PC-3 (cell line): ENCODE measurements around the gene CHD3. TPM values are rescaled to one million over a fixed set of nuclear protein-coding genes. Genes with fewer than 3 reads are reported as not detected.

Source experiments
- ATAC-seq: fragments of 200-7000 bp; cut with Tn5 transposase; 2 replicates; pipeline ENCODE4 v1.9.1; 2020; ENCODE audit warnings: mild to moderate bottlenecking, moderate library complexity
- BruUV-seq: library from RNA; stranded (reverse); fragments of 400-500 nt; replicated peaks from 2 replicates; lab custom pipeline; 2021; lab: Mats Ljungman, UMichigan
- CTCF ChIA-PET: fragments of 300-600 bp; sonication (Branson Sonifier 250); formaldehyde crosslinking; loops from one replicate; lab custom pipeline; 2022; ENCODE audit warnings: antibody characterized with exemption; lab: Charles Lee
- POLR2A ChIA-PET: fragments of 300-600 bp; sonication (Branson Sonifier 250); formaldehyde crosslinking; loops from one replicate; lab custom pipeline; 2022; ENCODE audit warnings: antibody characterized with exemption; ENCODE audit not compliant: unreplicated experiment; lab: Charles Lee
- DNase-seq: peaks from one replicate; pipeline ENCODE4 v3.0.0-alpha.2; 2015
- H2AFZ ChIP-seq: fragments of 300-600 bp; sonication (generic); 2 replicates; pipeline ENCODE4 v1.6.0; 2016; ENCODE audit warnings: antibody characterized with exemption, low read length
- H3F3A ChIP-seq: fragments of 300-600 bp; sonication (generic); one replicate; pipeline ENCODE4 v1.6.0; 2017; ENCODE audit warnings: antibody characterized with exemption, low read length, control low read depth, mild to moderate bottlenecking; ENCODE audit not compliant: unreplicated experiment
- H3K27ac ChIP-seq: fragments of 300-600 bp; sonication (generic); 2 replicates; pipeline ENCODE4 v1.5.1; 2016; ENCODE audit warnings: mild to moderate bottlenecking, low read length
- H3K27me3 ChIP-seq: fragments of 300-600 bp; sonication (generic); 2 replicates; pipeline ENCODE4 v1.6.1; 2016; ENCODE audit warnings: low read length, mixed read lengths
- H3K36me3 ChIP-seq: fragments of 300-600 bp; sonication (generic); 2 replicates; pipeline ENCODE4 v1.6.1; 2016; ENCODE audit warnings: low read depth, mixed run types, low read length, mixed read lengths
- H3K4me1 ChIP-seq: fragments of 300-600 bp; sonication (generic); 2 replicates; pipeline ENCODE4 v1.5.1; 2016; ENCODE audit warnings: low read length; ENCODE audit not compliant: insufficient read depth
- H3K4me2 ChIP-seq: fragments of 300-600 bp; sonication (generic); 2 replicates; pipeline ENCODE4 v1.6.0; 2016; ENCODE audit warnings: low read length
- H3K4me3 ChIP-seq: fragments of 300-600 bp; sonication (generic); 2 replicates; pipeline ENCODE4 v1.5.1; 2016; ENCODE audit warnings: mild to moderate bottlenecking, low read length, mixed read lengths
- H3K79me2 ChIP-seq: fragments of 300-600 bp; sonication (generic); 2 replicates; pipeline ENCODE4 v1.6.1; 2017; ENCODE audit warnings: low read length, mixed read lengths
- H3K9ac ChIP-seq: fragments of 300-600 bp; sonication (generic); 2 replicates; pipeline ENCODE4 v1.6.0; 2016; ENCODE audit warnings: mild to moderate bottlenecking, low read length
- H3K9me2 ChIP-seq: fragments of 300-600 bp; sonication (generic); replicated peaks from 2 replicates; pipeline ENCODE4 v1.6.1; 2016; ENCODE audit warnings: mixed run types, low read length, mixed read lengths
- H3K9me3 ChIP-seq: fragments of 300-600 bp; sonication (generic); 2 replicates; pipeline ENCODE4 v1.6.1; 2016; ENCODE audit warnings: low read length, mixed read lengths
- H4K20me1 ChIP-seq: fragments of 300-600 bp; sonication (generic); 2 replicates; pipeline ENCODE4 v1.6.1; 2016; ENCODE audit warnings: low read length, mixed read lengths
- CTCF ChIP-seq: fragments of 300-600 bp; sonication (generic); conservative IDR thresholded peaks from 2 replicates; pipeline ENCODE4 v1.5.1; 2017; ENCODE audit warnings: antibody characterized with exemption, low read depth, mild to moderate bottlenecking, low read length
- EZH2 ChIP-seq: fragments of 300-600 bp; sonication (generic); IDR thresholded peaks from one replicate; pipeline ENCODE4 v1.6.1; 2017; ENCODE audit warnings: antibody characterized with exemption, mild to moderate bottlenecking, low read length; ENCODE audit not compliant: unreplicated experiment
- EZH2phosphoT487 ChIP-seq: fragments of 300-600 bp; sonication (generic); IDR thresholded peaks from 2 replicates; pipeline ENCODE4 v1.6.1; 2018; ENCODE audit warnings: mild to moderate bottlenecking, antibody characterized with exemption, low read length, borderline replicate concordance
- intact Hi-C: fragments of 100-400 bp; cut with micrococcal nuclease; formaldehyde crosslinking; loops from 2 replicates; pipeline ENCODE4 v1.9.0; 2023
- total RNA-seq: library from RNA; depleted of rRNA; stranded (reverse); fragments of >200 nt; gene quantifications from 2 replicates; pipeline ENCODE4 v1.2.3, GENCODE V29; 2014

Gene CHD3
- total RNA-seq, 1 experiment from 2014 or later, result 102 TPM

GRCh38 chr17:7856811-7857712 lies 31.5 kb upstream of the CHD3 start, which contains the start of gene NAA38:
TSS of gene NAA38 (minus strand) at chr17:7857559. CDS start at chr17:7857463, 96 bp downstream.
- H3K36me3 ChIP-seq, result peaks cover 8% of the 10 kb centered on the region; the same call in 1 of the 2 replicates
- H3K79me2 ChIP-seq, result peaks cover 50% of the 10 kb centered on the region
- peak within 1 kb of the TSS; percentile 90 for H3K4me3 ChIP-seq
- no peaks in the 10 kb centered on the region for H3K27me3 ChIP-seq
- H3K9me3 ChIP-seq, result no peaks in the 10 kb centered on the region
- DNase-seq (peak; percentile 97), ATAC-seq (peak; percentile 78)
- peak within 1 kb of the TSS; percentile 94 for H3K9ac ChIP-seq
- H4K20me1 ChIP-seq, result no peaks in the 10 kb centered on the region
- ChIA-PET CTCF (interaction anchor here (0.7 to 0.9 kb wide), 3 partner anchors 32 to 113 kb away, joined by 3 to 30 read pairs (median 3); no protein-coding TSS in a partner anchor), POLR2A (interaction anchor here (0.6 kb wide), 1 partner anchor 211 kb away, joined by 4 read pairs; no protein-coding TSS in a partner anchor)
- peaks cover 17% of the 10 kb centered on the region for H3K4me1 ChIP-seq
- TSS peak; percentile 94 for BruUV-seq
- H2AFZ ChIP-seq, result peak within 1 kb of the TSS; percentile 90
- H3K4me2 ChIP-seq, result peak within 1 kb of the TSS; percentile 97
- no peak for TF ChIP-seq EZH2phosphoT487
- peak; percentile 26; the same call in 1 of the 2 replicates for TF ChIP-seq CTCF
- TF ChIP-seq EZH2, result no peak
- intact Hi-C loops, result loop anchor here (2.0 kb wide), 2 partner anchors 14 to 22 kb away; partner anchors contain the start of gene KDM6B
- H3K27ac ChIP-seq, result peak within 1 kb of the TSS; percentile 88
- H3K9me2 ChIP-seq, result no peaks in the 10 kb centered on the region
- no peaks in the 10 kb centered on the region for H3F3A ChIP-seq

GRCh38 chr17:7857713-7858521 lies 30.7 kb upstream of the CHD3 start, which contains the start of gene CYB5D1:
TSS of gene CYB5D1 (plus strand) at chr17:7858003. CDS start at chr17:7858135, 132 bp downstream.
- peak; percentile 25 for ATAC-seq
- intact Hi-C loops, result loop anchor here (2.0 kb wide), 2 partner anchors 15 to 23 kb away; partner anchors contain the start of gene KDM6B
- TF ChIP-seq EZH2phosphoT487, result no peak
- TF ChIP-seq EZH2, result no peak
- Histone ChIP-seq H3K9me3 (no peaks in the 10 kb centered on the region), H3K79me2 (peaks cover 50% of the 10 kb centered on the region), H3K36me3 (peaks cover 1% of the 10 kb centered on the region; the same call in 1 of the 2 replicates), H3K4me2 (peak within 1 kb of the TSS; percentile 97), H3K27ac (peak within 1 kb of the TSS; percentile 88), H3K4me1 (peaks cover 20% of the 10 kb centered on the region), H3K27me3 (no peaks in the 10 kb centered on the region), H3K9ac (peak within 1 kb of the TSS; percentile 94), H3F3A (no peaks in the 10 kb centered on the region), H4K20me1 (no peaks in the 10 kb centered on the region), H2AFZ (peak within 1 kb of the TSS; percentile 90), H3K9me2 (no peaks in the 10 kb centered on the region), H3K4me3 (peak within 1 kb of the TSS; percentile 90)
- ChIA-PET POLR2A (no interaction called here), CTCF (interaction anchor here (0.7 kb wide), 2 partner anchors 33 to 76 kb away, joined by 3 read pairs; no protein-coding TSS in a partner anchor)
- TSS peak; percentile 40 for BruUV-seq
- DNase-seq, result peak; percentile 90

GRCh38 chr17:7858522-7858810 lies 30.1 kb upstream of the CHD3 start:
- Histone ChIP-seq H3K79me2 (peaks cover 50% of the 10 kb centered on the region), H3K9me3 (no peaks in the 10 kb centered on the region), H3F3A (no peaks in the 10 kb centered on the region), H2AFZ (peak overlapping the region; percentile 90), H3K27ac (peak overlapping the region; percentile 88), H3K9ac (peak overlapping the region; percentile 94), H3K36me3 (no peaks in the 10 kb centered on the region; the same call in 1 of the 2 replicates), H3K4me3 (peak overlapping the region; percentile 90), H3K27me3 (no peaks in the 10 kb centered on the region), H3K9me2 (no peaks in the 10 kb centered on the region), H3K4me1 (peaks cover 21% of the 10 kb centered on the region), H4K20me1 (no peaks in the 10 kb centered on the region), H3K4me2 (peak overlapping the region; percentile 97)
- BruUV-seq, result no TSS peak
- TF ChIP-seq EZH2phosphoT487 (no peak), CTCF (peak; percentile 49; the same call in 1 of the 2 replicates)
- ChIA-PET POLR2A (no interaction called here), CTCF (no interaction called here)
- intact Hi-C loops, result no loop called here
- peak; percentile 40 for DNase-seq
- ATAC-seq, result 0 out of 2 replicates have a peak, but pooled peaks have one; percentile 4
